MCF 10A (cell line): ENCODE data around the gene C4orf33. TPM values are rescaled to one million over a fixed set of nuclear protein-coding genes. Genes with fewer than 3 reads are reported as not detected.

Source experiments
- BruUV-seq: library from RNA; stranded (reverse); fragments of 400-500 nt; replicated peaks from 2 replicates; lab custom pipeline; 2021; lab: Mats Ljungman, UMichigan
- CTCF ChIA-PET: fragments of 300-600 bp; sonication (Branson Sonifier 250); formaldehyde crosslinking; extraction: SDS; loops from one replicate; lab custom pipeline; 2021; ENCODE audit warnings: antibody characterized with exemption, inconsistent platforms; lab: Yijun Ruan, JAX
- POLR2A ChIA-PET: fragments of 300-600, 350-650 bp; sonication (Branson Sonifier 250); formaldehyde crosslinking; extraction: SDS; loops from one replicate; lab custom pipeline; 2020; ENCODE audit warnings: antibody characterized with exemption, inconsistent platforms; lab: Yijun Ruan, JAX
- DNase-seq: peaks from one replicate; pipeline ENCODE4 v3.0.0-alpha.2; 2018; ENCODE audit not compliant: unreplicated experiment
- H3K27ac Mint-ChIP-seq: one replicate; pipeline ENCODE4 v1.8.0; 2022; ENCODE audit warnings: mild to moderate bottlenecking, low read depth, mixed read lengths; ENCODE audit not compliant: unreplicated experiment
- H3K27me3 Mint-ChIP-seq: one replicate; pipeline ENCODE4 v1.8.0; 2022; ENCODE audit warnings: mixed read lengths; ENCODE audit not compliant: insufficient read depth, unreplicated experiment
- H3K36me3 Mint-ChIP-seq: one replicate; pipeline ENCODE4 v1.8.0; 2022; ENCODE audit warnings: mild to moderate bottlenecking, moderate library complexity, mixed read lengths; ENCODE audit not compliant: insufficient read depth, unreplicated experiment
- H3K4me1 Mint-ChIP-seq: one replicate; pipeline ENCODE4 v1.8.0; 2022; ENCODE audit warnings: mixed read lengths; ENCODE audit not compliant: insufficient read depth, unreplicated experiment
- H3K4me3 Mint-ChIP-seq: one replicate; pipeline ENCODE4 v1.8.0; 2022; ENCODE audit warnings: mild to moderate bottlenecking, moderate library complexity, mixed read lengths; ENCODE audit not compliant: unreplicated experiment
- H3K9me3 Mint-ChIP-seq: one replicate; pipeline ENCODE4 v1.8.0; 2022; ENCODE audit warnings: mixed read lengths; ENCODE audit not compliant: unreplicated experiment
- intact Hi-C: fragments of 100-400 bp; cut with micrococcal nuclease; formaldehyde crosslinking; loops from 2 replicates; pipeline ENCODE4 v1.14.1; 2022
- total RNA-seq: library from RNA; stranded (reverse); gene quantifications from 2 replicates; pipeline ENCODE4 v1.2.3, GENCODE V29; 2022
- TF ChIP-seq, protein P1 (sequence below): fragments of 200-600 bp; IDR thresholded peaks from one replicate; pipeline ENCODE4 v1.8.0; 2022; ENCODE audit warnings: antibody characterized with exemption, mild to moderate bottlenecking; ENCODE audit not compliant: unreplicated experiment

The C4orf33 gene
- total RNA-seq, 1 experiment from 2014 or later = 10.5 TPM

DNA sequence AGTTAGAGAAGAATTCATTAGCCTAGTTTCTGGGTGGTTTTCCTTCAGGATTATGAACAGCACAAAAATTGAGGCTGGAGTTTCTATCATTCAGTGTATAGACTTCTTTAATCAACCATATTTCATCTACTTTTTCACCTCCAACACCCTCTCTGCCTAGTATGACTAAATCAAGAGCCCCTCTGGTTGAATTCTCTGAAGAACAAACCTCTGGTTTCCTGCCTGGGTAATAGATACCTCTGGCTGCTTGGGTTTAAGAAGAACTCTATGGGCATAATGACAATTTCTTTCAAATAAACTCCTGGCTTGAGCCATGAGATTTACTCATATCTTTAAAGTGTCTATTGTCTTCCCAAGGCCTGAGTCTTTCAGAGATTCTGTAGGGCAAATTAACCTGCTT, 66.5 kb downstream of the C4orf33 start:
- POLR2A ChIA-PET = interaction anchor here (0.7 kb wide), 2 partner anchors 94 to 720 kb away, joined by 3 to 4 read pairs; no protein-coding TSS in a partner anchor
- H3K27me3 Mint-ChIP-seq = no peaks in the 10 kb centered on the region
- no peak overlapping the region for H3K27ac Mint-ChIP-seq
- no TSS peak for BruUV-seq
- TF ChIP-seq, protein P1, sequence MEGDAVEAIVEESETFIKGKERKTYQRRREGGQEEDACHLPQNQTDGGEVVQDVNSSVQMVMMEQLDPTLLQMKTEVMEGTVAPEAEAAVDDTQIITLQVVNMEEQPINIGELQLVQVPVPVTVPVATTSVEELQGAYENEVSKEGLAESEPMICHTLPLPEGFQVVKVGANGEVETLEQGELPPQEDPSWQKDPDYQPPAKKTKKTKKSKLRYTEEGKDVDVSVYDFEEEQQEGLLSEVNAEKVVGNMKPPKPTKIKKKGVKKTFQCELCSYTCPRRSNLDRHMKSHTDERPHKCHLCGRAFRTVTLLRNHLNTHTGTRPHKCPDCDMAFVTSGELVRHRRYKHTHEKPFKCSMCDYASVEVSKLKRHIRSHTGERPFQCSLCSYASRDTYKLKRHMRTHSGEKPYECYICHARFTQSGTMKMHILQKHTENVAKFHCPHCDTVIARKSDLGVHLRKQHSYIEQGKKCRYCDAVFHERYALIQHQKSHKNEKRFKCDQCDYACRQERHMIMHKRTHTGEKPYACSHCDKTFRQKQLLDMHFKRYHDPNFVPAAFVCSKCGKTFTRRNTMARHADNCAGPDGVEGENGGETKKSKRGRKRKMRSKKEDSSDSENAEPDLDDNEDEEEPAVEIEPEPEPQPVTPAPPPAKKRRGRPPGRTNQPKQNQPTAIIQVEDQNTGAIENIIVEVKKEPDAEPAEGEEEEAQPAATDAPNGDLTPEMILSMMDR = no peak
- CTCF ChIA-PET = no interaction called here
- no peak overlapping the region for H3K4me3 Mint-ChIP-seq
- intact Hi-C loops = no loop called here
- no peaks in the 10 kb centered on the region for H3K36me3 Mint-ChIP-seq
- no peak for DNase-seq
- peaks cover 5% of the 10 kb centered on the region for H3K4me1 Mint-ChIP-seq
- no peaks in the 10 kb centered on the region for H3K9me3 Mint-ChIP-seq

DNA sequence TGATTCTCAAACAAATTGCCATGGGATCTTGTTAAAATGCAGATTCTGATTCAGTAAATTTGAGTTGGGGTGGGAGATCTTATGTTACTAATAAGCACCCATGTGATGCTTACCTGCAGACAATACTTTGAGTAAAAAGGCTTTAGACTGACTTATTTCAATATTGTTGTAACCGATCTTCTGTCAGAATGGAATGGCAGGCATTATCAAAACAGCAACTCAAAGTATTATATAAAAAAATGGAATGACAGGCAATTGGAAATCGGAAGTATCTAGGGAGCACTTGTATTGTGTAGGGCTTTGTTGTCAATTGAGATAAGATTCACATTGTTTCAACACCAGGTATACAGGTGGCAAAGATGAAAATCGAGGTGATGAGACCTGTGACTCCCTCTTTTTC, 67.5 kb downstream of the C4orf33 start:
- Mint-ChIP-seq H3K27me3 (no peaks in the 10 kb centered on the region), H3K27ac (no peak overlapping the region), H3K4me3 (no peak overlapping the region), H3K9me3 (no peaks in the 10 kb centered on the region), H3K4me1 (peaks cover 5% of the 10 kb centered on the region), H3K36me3 (no peaks in the 10 kb centered on the region)
- POLR2A ChIA-PET = no interaction called here
- TF ChIP-seq, protein P1 = no peak
- intact Hi-C loops = no loop called here
- CTCF ChIA-PET = no interaction called here
- DNase-seq = no peak
- BruUV-seq = no TSS peak

DNA sequence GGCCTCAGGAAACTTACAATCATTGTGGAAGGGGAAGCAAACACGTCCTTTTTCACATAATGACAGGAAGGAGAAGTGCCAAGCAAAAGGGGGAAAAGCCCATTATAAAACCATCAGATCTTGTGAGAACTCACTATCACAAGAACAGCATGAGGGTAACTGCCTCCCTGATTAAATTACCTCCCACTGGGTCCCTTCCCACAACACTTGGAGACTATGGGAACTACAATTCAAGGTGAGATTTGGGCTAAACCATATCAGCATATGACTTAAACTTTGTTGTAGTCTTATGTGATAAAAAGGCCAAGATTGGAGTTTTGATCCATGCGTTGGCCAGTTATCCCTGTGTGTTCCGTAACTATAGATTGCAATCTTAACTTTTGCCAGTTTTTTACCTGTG, 68.3 kb downstream of the C4orf33 start:
- TF ChIP-seq, protein P1 = no peak
- H3K36me3 Mint-ChIP-seq = no peaks in the 10 kb centered on the region
- DNase-seq = no peak
- no TSS peak for BruUV-seq
- intact Hi-C loops = no loop called here
- ChIA-PET CTCF (no interaction called here), POLR2A (no interaction called here)
- no peak overlapping the region for H3K27ac Mint-ChIP-seq
- no peak overlapping the region for H3K4me3 Mint-ChIP-seq
- no peaks in the 10 kb centered on the region for H3K9me3 Mint-ChIP-seq
- peaks cover 5% of the 10 kb centered on the region for H3K4me1 Mint-ChIP-seq
- H3K27me3 Mint-ChIP-seq = no peaks in the 10 kb centered on the region

Other genes starting within 250 kb of the C4orf33 start
- gene SCLT1, start 2.6 kb upstream of the C4orf33 start, total RNA-seq = 16.2 and 20.7 TPM in 2 replicates